ENCODE data around the gene DGKG.

DNA sequence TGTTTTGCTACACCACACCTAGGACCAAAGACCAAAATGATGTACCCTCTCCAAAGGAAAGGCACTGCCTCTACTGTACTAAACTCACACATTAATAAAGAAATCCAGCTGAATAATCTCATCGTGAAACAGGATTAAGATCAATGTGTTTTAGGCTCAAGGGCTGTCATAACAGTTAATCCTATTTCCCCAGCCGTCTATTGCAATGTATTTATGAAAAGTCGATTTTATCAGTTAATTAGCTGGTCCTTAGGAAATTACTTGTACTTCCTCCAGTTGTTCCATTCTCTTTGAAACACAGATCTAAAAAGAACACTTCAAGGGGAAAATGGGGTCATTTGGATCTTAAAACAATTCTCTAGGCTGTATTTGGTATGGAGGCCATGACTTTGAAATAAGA is 261.6 kb downstream of the DGKG start:
- TF ChIP-seq TAF1 (IDR thresholded peaks at IDR 0.05; ENCODE audit: low read depth, low read length) (no peak), POLR2AphosphoS5 (IDR thresholded peaks at IDR 0.05; ENCODE audit: low read depth, low read length) (no peak)
